GM12878 (cell line): ENCODE results near the gene NXN. TPM values are rescaled to one million over a fixed set of nuclear protein-coding genes. Genes with fewer than 3 reads are reported as not detected.

ENCODE experiments used
- ATAC-seq: fragments of 200-7000 bp; cut with Tn5 transposase; 3 replicates; pipeline ENCODE4 v1.9.1; 2020; ENCODE audit warnings: mild to moderate bottlenecking, moderate library complexity
- BruUV-seq: library from RNA; stranded (reverse); fragments of 400-500 nt; replicated peaks from 2 replicates; lab custom pipeline; 2021; lab: Mats Ljungman, UMichigan
- CTCF ChIA-PET: fragments of 300-600 bp; sonication (Branson Sonifier 250); formaldehyde crosslinking; extraction: SDS; loops from one replicate; lab custom pipeline; 2021; ENCODE audit warnings: inconsistent platforms; lab: Yijun Ruan, JAX
- POLR2A ChIA-PET: fragments of 350-600 bp; formaldehyde crosslinking; extraction: SDS; loops from one replicate; lab custom pipeline; 2021; ENCODE audit warnings: inconsistent platforms; lab: Charles Lee
- RAD21 ChIA-PET: fragments of 300-600 bp; sonication (Branson Sonifier 250); formaldehyde crosslinking; loops from one replicate; lab custom pipeline; 2023; ENCODE audit warnings: antibody characterized with exemption; ENCODE audit not compliant: unreplicated experiment; lab: Charles Lee
- SMC1A ChIA-PET: fragments of 300-600 bp; sonication (Branson Sonifier 250); formaldehyde crosslinking; loops from one replicate; lab custom pipeline; 2023; ENCODE audit not compliant: unreplicated experiment, uncharacterized antibody; lab: Charles Lee
- DNase-seq: peaks from one replicate; pipeline ENCODE4 v3.0.0-alpha.2; 2011; ENCODE audit warnings: low read depth, low spot score
- FAIRE-seq: peaks from 3 replicates; lab custom pipeline; 2011; peaks lifted over from hg19 to GRCh38; lab: Jason Lieb, UNC
- H2AFZ ChIP-seq: 2 replicates; pipeline ENCODE4 v1.6.0; 2011; ENCODE audit warnings: low read depth, low read length, control low read depth; ENCODE audit not compliant: control insufficient read depth
- H3K27ac ChIP-seq: 2 replicates; pipeline ENCODE4 v1.5.1; 2011; ENCODE audit warnings: control low read depth; ENCODE audit not compliant: control insufficient read depth, insufficient read depth
- H3K27me3 ChIP-seq, 2 experiments: replicated peaks in 1 of 2; 2 replicates each; pipeline versions ENCODE4 v1.6.0 to v1.6.1; 2011; ENCODE audit warnings: low read length in 1 of 2; ENCODE audit not compliant: control insufficient read depth in 2 of 2, insufficient read depth in 2 of 2
- H3K36me3 ChIP-seq, 2 experiments: 2 replicates each; pipeline ENCODE4 v1.5.1; 2011; ENCODE audit warnings: low read length in 1 of 2; ENCODE audit not compliant: control insufficient read depth in 2 of 2, insufficient read depth in 2 of 2
- H3K4me1 ChIP-seq: 2 replicates; pipeline ENCODE4 v1.6.1; 2011; ENCODE audit warnings: mild to moderate bottlenecking, low read length, moderate library complexity, mixed read lengths; ENCODE audit not compliant: control insufficient read depth, insufficient read depth
- H3K4me2 ChIP-seq: 2 replicates; pipeline ENCODE4 v1.6.0; 2011; ENCODE audit warnings: control low read depth; ENCODE audit not compliant: control insufficient read depth, insufficient read depth
- H3K4me3 ChIP-seq: fragments of 200-600 bp; sonication (generic); 2 replicates; pipeline ENCODE4 v1.5.1; 2016
- H3K79me2 ChIP-seq: 2 replicates; pipeline ENCODE4 v1.6.0; 2011; ENCODE audit warnings: low read length; ENCODE audit not compliant: control insufficient read depth, insufficient read depth
- H3K9ac ChIP-seq: 2 replicates; pipeline ENCODE4 v1.8.0; 2011; ENCODE audit warnings: low read length, control low read depth, mixed read lengths; ENCODE audit not compliant: control insufficient read depth, insufficient read depth
- H3K9me3 ChIP-seq: replicated peaks from 3 replicates; pipeline ENCODE4 v1.5.1; 2011; ENCODE audit warnings: mild to moderate bottlenecking, low read length; ENCODE audit not compliant: control insufficient read depth, insufficient read depth
- H4K20me1 ChIP-seq: 2 replicates; pipeline ENCODE4 v1.6.0; 2011; ENCODE audit not compliant: control insufficient read depth, insufficient read depth
- ATF2 ChIP-seq: IDR thresholded peaks from 2 replicates; pipeline ENCODE4 v1.6.1; 2012; ENCODE audit warnings: low read length, inconsistent platforms
- ATF7 ChIP-seq: fragments of 450-650 bp; IDR thresholded peaks from 2 replicates; pipeline ENCODE4 v1.6.1; 2016; ENCODE audit warnings: low read depth, mild to moderate bottlenecking
- CBX5 ChIP-seq: sonication (generic); IDR thresholded peaks from 2 replicates; pipeline ENCODE4 v1.6.1; 2016; ENCODE audit warnings: low read depth, moderate library complexity, mild to moderate bottlenecking, inconsistent platforms
- CREM ChIP-seq: IDR thresholded peaks from 2 replicates; pipeline ENCODE4 v1.6.1; 2014; ENCODE audit warnings: antibody characterized with exemption, low read depth
- EGR1 ChIP-seq, 2 experiments: IDR thresholded peaks; 1 replicate in 1 of 2; 2 replicates in 1 of 2; pipeline ENCODE4 v1.6.1; 2011 to 2012; ENCODE audit warnings: low read depth in 2 of 2, low read length in 2 of 2, borderline replicate concordance in 1 of 2, mild to moderate bottlenecking in 1 of 2, moderate library complexity in 1 of 2
- KLF5 ChIP-seq: fragments of 450-650 bp; IDR thresholded peaks from 2 replicates; pipeline ENCODE4 v1.6.1; 2014; ENCODE audit warnings: mild to moderate bottlenecking; ENCODE audit not compliant: partially characterized antibody
- MTA3 ChIP-seq: IDR thresholded peaks from 2 replicates; pipeline ENCODE4 v1.6.1; 2012; ENCODE audit warnings: low read length, inconsistent platforms, borderline replicate concordance
- NRF1 ChIP-seq: conservative IDR thresholded peaks from 2 replicates; pipeline ENCODE4 v1.6.1; 2011; ENCODE audit warnings: mild to moderate bottlenecking, low read depth, low read length, improper control_type of control experiment
- PAX5 ChIP-seq: IDR thresholded peaks from 2 replicates; pipeline ENCODE4 v1.6.1; 2011; ENCODE audit warnings: low read depth, low read length, borderline replicate concordance
- RELA ChIP-seq: fragments of 450-650 bp; IDR thresholded peaks from 2 replicates; pipeline ENCODE4 v1.8.0; 2014; ENCODE audit warnings: borderline replicate concordance; ENCODE audit not compliant: partially characterized antibody
- SKIL ChIP-seq: fragments of 450-650 bp; IDR thresholded peaks from 2 replicates; pipeline ENCODE4 v1.6.1; 2017; ENCODE audit warnings: mild to moderate bottlenecking, low read depth, inconsistent platforms; ENCODE audit not compliant: poor library complexity, severe bottlenecking
- YBX1 ChIP-seq: fragments of 450-650 bp; IDR thresholded peaks from 2 replicates; pipeline ENCODE4 v1.6.1; 2016; ENCODE audit warnings: antibody characterized with exemption
- YY1 ChIP-seq: IDR thresholded peaks from 2 replicates; pipeline ENCODE4 v1.6.1; 2011; ENCODE audit warnings: low read depth, mild to moderate bottlenecking, low read length
- ZBTB4 ChIP-seq: fragments of 450-650 bp; formaldehyde crosslinking; IDR thresholded peaks from 2 replicates; pipeline ENCODE4 v1.4.0; 2022; ENCODE audit warnings: mild to moderate bottlenecking, moderate library complexity
- ZNF217 ChIP-seq: fragments of 450-650 bp; IDR thresholded peaks from 2 replicates; pipeline ENCODE4 v1.6.1; 2017; ENCODE audit warnings: antibody characterized with exemption, mild to moderate bottlenecking
- WGBS: methylation state at CpG from one replicate; pipeline ENCODE4 v1.1.6; 2016; ENCODE audit warnings: low lambda C conversion rate; ENCODE audit not compliant: insufficient replicate concordance, insufficient coverage; ENCODE audit errors: missing lambda C conversion rate; 5-methylcytosine and 5-hydroxymethylcytosine counted together
- in situ Hi-C: fragments of 300-500 bp; cut with MboI; formaldehyde crosslinking; loops from 9 replicates; pipeline ENCODE4 v1.14.3; 2018; ENCODE audit warnings: mixed read lengths
- intact Hi-C: fragments of 100-400 bp; cut with micrococcal nuclease; formaldehyde crosslinking; loops from one replicate; pipeline ENCODE4 v1.14.2; 2022; ENCODE audit not compliant: unreplicated experiment
- polyA plus RNA-seq, 11 experiments: library from polyadenylated mRNA; depleted of rRNA in 4 of 11; unstranded in 6 of 11; stranded (reverse) in 5 of 11; fragments of >200 nt; fragmentation: Nextera tagmentation in 4 of 11; fragmentation: Illumina TruSeq in 1 of 11; extraction: Ambion mirVana in 4 of 11; extraction: Trizol in 1 of 11; gene quantifications; 1 replicate in 1 of 11; 2 replicates in 10 of 11; pipeline versions ENCODE4 v1.2.1 to v1.2.3, GENCODE V29; 2011 to 2016; ENCODE audit warnings: inconsistent platforms in 2 of 11, missing spikeins in 2 of 11, low read depth in 1 of 11
- total RNA-seq, 4 experiments: library from RNA; depleted of rRNA in 3 of 4; stranded (reverse); fragments of >200 nt in 3 of 4; fragmentation: Illumina TruSeq in 1 of 4; extraction: Trizol in 1 of 4; gene quantifications; 2 replicates each; pipeline versions ENCODE4 v1.2.1 to v1.2.3, GENCODE V29; 2013 to 2021

The NXN gene
- total and polyA plus RNA-seq, 10 of the 15 experiments (the other 5 are each of a cell fraction or from before 2014, with no cell fraction given): 0.04 to 1.2 (median 0.30) TPM

GRCh38 chr17:856149-856548 lies 123.4 kb downstream of the NXN start (continued):
- no peak for TF ChIP-seq ZBTB4 (CRISPR knock-in tag)
- no peak for TF ChIP-seq YBX1
- TF ChIP-seq SKIL: no peak

GRCh38 chr17:855569-855968 lies 124.0 kb downstream of the NXN start:
- Histone ChIP-seq H4K20me1 (no peaks in the 10 kb centered on the region), H3K27ac (no peak overlapping the region), H3K27me3 (peaks cover 0 to 4% of the 10 kb centered on the region in 2 experiments; a peak in 1 of 4 replicates), H3K79me2 (no peaks in the 10 kb centered on the region), H3K36me3 (no peaks in the 10 kb centered on the region), H3K4me2 (no peak overlapping the region), H3K9ac (no peak overlapping the region), H3K9me3 (no peaks in the 10 kb centered on the region), H3K4me1 (no peaks in the 10 kb centered on the region), H3K4me3 (no peak overlapping the region), H2AFZ (no peak overlapping the region)
- BruUV-seq: no TSS peak
- POLR2A ChIA-PET: no interaction called here
- CTCF ChIA-PET: no interaction called here
- in situ Hi-C loops (no loop called here), intact Hi-C loops (no loop called here)
- RAD21 ChIA-PET: no interaction called here
- no peak for DNase-seq
- FAIRE-seq: no peak
- ATAC-seq: no peak
- WGBS: 4% methylated on average over 5 of the region's 5 CpGs
- no peak for TF ChIP-seq MTA3
- TF ChIP-seq ATF7: no peak
- TF ChIP-seq NRF1: no peak
- no peak for TF ChIP-seq CBX5
- no peak for TF ChIP-seq KLF5
- no peak for TF ChIP-seq RELA
- no peak for TF ChIP-seq YY1
- TF ChIP-seq EGR1 (IDR thresholded peaks at IDR 0.05; ENCODE audit: borderline replicate concordance in 1 of 2, low read depth in 2 of 2, low read length in 2 of 2): no peak
- no peak for TF ChIP-seq CREM
- no peak for TF ChIP-seq ZNF217
- no peak for TF ChIP-seq PAX5
- no peak for TF ChIP-seq ATF2
- SMC1A ChIA-PET: no interaction called here
